ENCODE measurements around the gene TMEM125. TPM values are rescaled to one million over a fixed set of nuclear protein-coding genes. Genes with fewer than 3 reads are reported as not detected.

The TMEM125 gene
- total RNA-seq, 4 donors from 2014 or later, result 19.7 to 66.8 (median 51.2) TPM

DNA sequence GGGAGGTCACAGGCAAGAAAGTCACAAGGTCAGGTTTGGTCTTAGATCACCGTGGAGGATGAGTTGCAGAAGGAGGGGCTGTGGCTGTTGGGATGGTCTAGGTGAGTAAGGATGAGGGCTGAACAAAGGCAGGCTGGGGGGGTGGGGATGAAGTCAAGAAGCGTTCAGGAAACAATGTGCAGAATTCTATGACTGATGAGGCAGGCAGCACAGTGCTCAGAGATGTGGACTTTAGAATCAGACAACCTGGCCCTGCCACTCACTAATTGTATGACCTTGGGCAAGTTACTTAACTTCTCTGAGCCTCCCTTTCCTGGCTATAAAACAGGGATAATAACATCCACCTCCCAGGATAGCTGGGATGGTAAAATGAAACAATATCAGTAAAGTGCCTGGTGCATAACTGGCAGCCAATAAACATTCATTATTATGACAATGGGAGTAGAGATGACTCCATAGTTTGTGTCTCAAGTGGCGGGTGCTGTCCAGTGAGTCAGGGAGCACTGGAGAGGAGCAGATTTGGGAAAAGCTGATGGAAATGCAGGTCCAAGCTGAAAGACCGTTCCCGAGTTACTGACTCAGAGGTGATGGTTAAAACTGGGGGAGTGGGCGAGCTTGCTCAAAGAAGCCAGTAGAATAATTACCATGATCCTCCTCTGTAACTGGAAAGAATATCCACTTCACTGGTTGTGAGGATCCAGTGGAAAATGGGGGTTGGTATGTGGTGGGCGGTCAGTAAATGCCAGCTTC lies 33.1 kb downstream of the TMEM125 start:
- Histone ChIP-seq H3K27me3 (no peaks in the 10 kb centered on the region), H3K36me3 (no peaks in the 10 kb centered on the region), H3K4me1 (peaks cover 13 to 35% (median 20%) of the 10 kb centered on the region in 4 donors), H3K4me3 (no peak overlapping the region), H3K9me3 (no peaks in the 10 kb centered on the region), H3K27ac (peak overlapping the region; percentile 59 to 73 (median 68))
- DNase-seq, result peak; percentile 76
- intact Hi-C loops (cut with DNase I; ENCODE audit: low total_unique reads), result no loop called here
- TF ChIP-seq, protein P1, sequence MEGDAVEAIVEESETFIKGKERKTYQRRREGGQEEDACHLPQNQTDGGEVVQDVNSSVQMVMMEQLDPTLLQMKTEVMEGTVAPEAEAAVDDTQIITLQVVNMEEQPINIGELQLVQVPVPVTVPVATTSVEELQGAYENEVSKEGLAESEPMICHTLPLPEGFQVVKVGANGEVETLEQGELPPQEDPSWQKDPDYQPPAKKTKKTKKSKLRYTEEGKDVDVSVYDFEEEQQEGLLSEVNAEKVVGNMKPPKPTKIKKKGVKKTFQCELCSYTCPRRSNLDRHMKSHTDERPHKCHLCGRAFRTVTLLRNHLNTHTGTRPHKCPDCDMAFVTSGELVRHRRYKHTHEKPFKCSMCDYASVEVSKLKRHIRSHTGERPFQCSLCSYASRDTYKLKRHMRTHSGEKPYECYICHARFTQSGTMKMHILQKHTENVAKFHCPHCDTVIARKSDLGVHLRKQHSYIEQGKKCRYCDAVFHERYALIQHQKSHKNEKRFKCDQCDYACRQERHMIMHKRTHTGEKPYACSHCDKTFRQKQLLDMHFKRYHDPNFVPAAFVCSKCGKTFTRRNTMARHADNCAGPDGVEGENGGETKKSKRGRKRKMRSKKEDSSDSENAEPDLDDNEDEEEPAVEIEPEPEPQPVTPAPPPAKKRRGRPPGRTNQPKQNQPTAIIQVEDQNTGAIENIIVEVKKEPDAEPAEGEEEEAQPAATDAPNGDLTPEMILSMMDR (IDR thresholded peaks at IDR 0.05), result no peak
- TF ChIP-seq POLR2AphosphoS5 (IDR thresholded peaks at IDR 0.05) (peak in 1 of 3 donors; percentile 43), EP300 (IDR thresholded peaks at IDR 0.05; ENCODE audit: low read depth) (no peak), POLR2A (IDR thresholded peaks at IDR 0.05) (no peak)
- in situ Hi-C loops (cut with MboI; ENCODE audit: low pct_ligation_motif_present in 1 of 4, low pct_unique_long_range_greater_than_20kb in 1 of 4, low sequenced_read_pairs in 3 of 4), result no loop called here
- WGBS, 2 donors (ENCODE audit: low coverage in 1 of 2), result 61 to 68% methylated on average over 4 to 7 of the region's 7 CpGs

DNA sequence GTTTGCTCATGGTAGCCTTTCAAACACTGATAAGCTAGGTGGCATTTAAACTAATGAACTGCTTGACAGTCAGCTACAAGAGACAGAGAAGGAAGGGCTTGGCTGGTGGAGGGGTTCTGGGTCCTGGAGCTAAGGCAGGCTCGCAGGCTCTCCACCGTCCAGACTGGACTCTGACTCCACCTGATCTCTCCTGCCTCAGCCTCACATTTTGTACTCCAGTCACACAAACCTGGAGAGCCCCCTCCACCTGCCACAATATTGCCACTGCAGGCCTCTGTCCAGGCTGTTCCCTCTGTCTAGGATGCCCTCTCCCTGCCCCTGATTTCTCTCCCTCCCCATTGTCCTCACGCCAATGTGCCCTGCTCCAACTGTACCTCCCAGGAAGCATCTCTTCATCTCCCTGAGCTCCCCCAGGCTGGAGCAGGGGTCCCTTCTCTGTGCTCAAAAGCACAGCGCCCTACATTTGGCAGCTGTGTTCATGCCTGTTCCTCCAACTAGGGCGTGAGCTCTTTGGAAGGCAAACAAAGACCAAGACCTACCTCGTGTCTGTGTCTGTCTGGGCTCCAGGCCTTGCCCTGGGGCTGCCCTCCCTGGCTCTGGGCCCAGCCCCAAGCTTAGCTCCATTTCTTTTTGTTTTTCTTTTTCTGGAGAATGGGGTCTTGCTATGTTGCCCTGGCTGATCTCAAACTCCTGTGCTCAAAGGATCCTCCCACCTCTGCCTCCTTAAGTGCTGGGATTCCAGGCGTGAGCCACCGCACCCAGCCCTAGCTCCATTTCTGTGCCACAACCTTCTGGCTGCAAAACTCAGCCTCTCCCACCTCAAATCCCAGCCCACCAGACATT lies 33.9 kb downstream of the TMEM125 start:
- 69 to 100% methylated on average over 1 to 8 of the region's 8 CpGs for WGBS, 2 donors (ENCODE audit: low coverage in 1 of 2)
- in situ Hi-C loops (cut with MboI; ENCODE audit: low pct_ligation_motif_present in 1 of 4, low pct_unique_long_range_greater_than_20kb in 1 of 4, low sequenced_read_pairs in 3 of 4) (no loop called here), intact Hi-C loops (cut with DNase I; ENCODE audit: low total_unique reads) (no loop called here)
- peaks cover 13 to 35% (median 20%) of the 10 kb centered on the region in 4 donors for H3K4me1 ChIP-seq
- no peaks in the 10 kb centered on the region for H3K9me3 ChIP-seq
- TF ChIP-seq POLR2AphosphoS5 (IDR thresholded peaks at IDR 0.05) (no peak), EP300 (IDR thresholded peaks at IDR 0.05; ENCODE audit: low read depth) (no peak), POLR2A (IDR thresholded peaks at IDR 0.05) (no peak)
- TF ChIP-seq, protein P1 (IDR thresholded peaks at IDR 0.05), result no peak
- H3K27ac ChIP-seq, result peak overlapping the region; percentile 56 to 73 (median 68)
- peak; percentile 11 for DNase-seq
- H3K4me3 ChIP-seq, result no peak overlapping the region
- no peaks in the 10 kb centered on the region for H3K27me3 ChIP-seq
- no peaks in the 10 kb centered on the region for H3K36me3 ChIP-seq

DNA sequence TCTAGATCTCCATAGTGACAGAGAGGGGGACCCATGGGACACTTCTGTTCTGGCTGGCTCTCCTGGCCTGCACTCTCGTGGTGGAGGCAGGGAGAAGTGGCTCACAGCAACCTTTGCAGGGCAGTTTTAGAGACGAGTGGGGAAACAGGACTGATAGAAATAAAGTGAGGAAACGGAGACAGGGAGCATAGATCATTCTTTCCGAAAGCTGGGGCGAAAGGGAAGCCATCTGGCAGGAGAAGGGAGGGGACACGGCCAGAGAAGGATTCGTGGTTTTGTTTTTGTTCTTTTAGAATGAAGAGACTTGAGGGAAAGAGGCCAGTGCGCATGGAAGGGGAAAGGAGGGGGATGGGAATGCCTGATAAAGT lies 34.5 kb downstream of the TMEM125 start:
- intact Hi-C loops (cut with DNase I; ENCODE audit: low total_unique reads), result no loop called here
- WGBS, 2 donors (ENCODE audit: low coverage in 1 of 2), result 58 to 65% methylated on average over 5 to 8 of the region's 8 CpGs
- Histone ChIP-seq H3K4me1 (peaks cover 13 to 35% (median 20%) of the 10 kb centered on the region in 4 donors), H3K9me3 (no peaks in the 10 kb centered on the region), H3K27me3 (no peaks in the 10 kb centered on the region), H3K27ac (peak overlapping the region; percentile 56 to 73 (median 68)), H3K36me3 (no peaks in the 10 kb centered on the region), H3K4me3 (no peak overlapping the region)
- in situ Hi-C loops (cut with MboI; ENCODE audit: low pct_ligation_motif_present in 1 of 4, low pct_unique_long_range_greater_than_20kb in 1 of 4, low sequenced_read_pairs in 3 of 4), result no loop called here
- DNase-seq, result no peak
- TF ChIP-seq POLR2A (IDR thresholded peaks at IDR 0.05) (no peak), POLR2AphosphoS5 (IDR thresholded peaks at IDR 0.05) (no peak), EP300 (IDR thresholded peaks at IDR 0.05; ENCODE audit: low read depth) (no peak)
- TF ChIP-seq, protein P1 (IDR thresholded peaks at IDR 0.05), result no peak

DNA sequence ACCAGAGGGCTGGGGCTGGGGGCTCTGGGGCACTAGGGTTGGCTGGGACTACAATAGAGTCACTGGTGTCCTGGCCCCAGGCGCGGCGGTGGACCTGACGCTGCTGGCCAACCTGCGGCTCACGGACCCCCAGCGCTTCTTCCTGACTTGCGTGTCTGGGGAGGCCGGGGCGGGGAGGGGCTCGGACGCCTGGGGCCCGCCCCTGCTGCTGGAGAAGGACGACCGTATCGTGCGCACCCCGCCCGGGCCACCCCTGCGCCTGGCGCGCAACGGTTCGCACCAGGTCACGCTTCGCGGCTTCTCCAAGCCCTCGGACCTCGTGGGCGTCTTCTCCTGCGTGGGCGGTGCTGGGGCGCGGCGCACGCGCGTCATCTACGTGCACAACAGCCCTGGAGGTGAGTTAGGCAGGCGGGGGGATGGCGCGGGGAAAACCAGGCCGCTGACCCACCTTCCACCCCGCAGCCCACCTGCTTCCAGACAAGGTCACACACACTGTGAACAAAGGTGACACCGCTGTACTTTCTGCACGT lies 35.1 kb downstream of the TMEM125 start:
- Histone ChIP-seq H3K27ac (no peak overlapping the region), H3K4me3 (no peak overlapping the region), H3K27me3 (no peaks in the 10 kb centered on the region), H3K36me3 (no peaks in the 10 kb centered on the region), H3K4me1 (peaks cover 13 to 35% (median 20%) of the 10 kb centered on the region in 4 donors), H3K9me3 (no peaks in the 10 kb centered on the region)
- in situ Hi-C loops (cut with MboI; ENCODE audit: low pct_ligation_motif_present in 1 of 4, low pct_unique_long_range_greater_than_20kb in 1 of 4, low sequenced_read_pairs in 3 of 4), result no loop called here
- WGBS, 2 donors (ENCODE audit: low coverage in 1 of 2), result 80 to 91% methylated on average over 3 to 20 of the region's 46 CpGs
- intact Hi-C loops (cut with DNase I; ENCODE audit: low total_unique reads), result no loop called here
- TF ChIP-seq EP300 (IDR thresholded peaks at IDR 0.05; ENCODE audit: low read depth), result no peak
- TF ChIP-seq POLR2AphosphoS5 (IDR thresholded peaks at IDR 0.05), result no peak
- no peak for TF ChIP-seq POLR2A (IDR thresholded peaks at IDR 0.05)
- TF ChIP-seq, protein P1 (IDR thresholded peaks at IDR 0.05), result no peak
- DNase-seq, result no peak

Data from transverse colon (tissue), 4 donors.